Sciatic nerve (tissue), 2 donors: Measurements from ENCODE around the gene TTC23. TPM values are rescaled to one million over a fixed set of nuclear protein-coding genes. Genes with fewer than 3 reads are reported as not detected.

ENCODE experiments used
- ATAC-seq: fragments of 200-7000 bp; cut with Tn5 transposase; one replicate; pipeline ENCODE4 v1.9.1; 2020; ENCODE audit warnings: mild to moderate bottlenecking, moderate library complexity
- DNase-seq: peaks from one replicate; pipeline ENCODE4 v3.0.0-alpha.2; 2020; ENCODE audit warnings: low spot score
- intact Hi-C: fragments of 100-400 bp; cut with DNase I; formaldehyde crosslinking; loops from one replicate; pipeline ENCODE4 v1.14.2; 2022
- total RNA-seq: library from RNA; stranded (reverse); fragmentation: NEBNext Ultra II Directional; extraction: Animal tissue kit (Norgen Biotek cat#: 25700); gene quantifications from one replicate; pipeline ENCODE4 v1.2.1, GENCODE V29; 2021
- donor health status: DM: no; HTN: no; CAD: no.
- donor health status: DM: no; HTN: no; CAD: no.

Gene TTC23
- total RNA-seq, 1 donor from 2014 or later = 26.7 TPM

- ATAC-seq (peak; percentile 78), DNase-seq (peak; percentile 94)
- intact Hi-C loops = no loop called here
Measured at GRCh38 chr15:99100245-99101173, 148.9 kb downstream of the TTC23 start.

- intact Hi-C loops = no loop called here
- ATAC-seq = no peak
- peak; percentile 30 for DNase-seq
Measured at GRCh38 chr15:99099661-99100060, 149.7 kb downstream of the TTC23 start.

GRCh38 chr15:99098991-99099390, 150.4 kb downstream of the TTC23 start:
- intact Hi-C loops = no loop called here
- DNase-seq (no peak), ATAC-seq (no peak)

- intact Hi-C loops = no loop called here
- DNase-seq (no peak), ATAC-seq (no peak)
Measured at GRCh38 chr15:99098426-99098825, 151.0 kb downstream of the TTC23 start.

GRCh38 chr15:99097441-99098410, 151.7 kb downstream of the TTC23 start:
- intact Hi-C loops = no loop called here
- DNase-seq (no peak), ATAC-seq (no peak)

- intact Hi-C loops = no loop called here
- ATAC-seq (no peak), DNase-seq (no peak)
Measured at GRCh38 chr15:99096894-99097426, 152.4 kb downstream of the TTC23 start.

- intact Hi-C loops = no loop called here
- no peak for ATAC-seq
- peak; percentile 26 for DNase-seq
Measured at GRCh38 chr15:99096173-99096893, 153.0 kb downstream of the TTC23 start.

GRCh38 chr15:99095626-99096025, 153.8 kb downstream of the TTC23 start:
- intact Hi-C loops = no loop called here

GRCh38 chr15:99092554-99093172, 156.7 kb downstream of the TTC23 start:
- intact Hi-C loops = no loop called here
- DNase-seq (peak; percentile 51), ATAC-seq (no peak)

More at GRCh38 chr15:99095626-99096025, 153.8 kb downstream of the TTC23 start:
- ATAC-seq (no peak), DNase-seq (no peak)

- intact Hi-C loops = no loop called here
- ATAC-seq (no peak), DNase-seq (peak; percentile 23)
Measured at GRCh38 chr15:99090938-99091337, 158.4 kb downstream of the TTC23 start.

GRCh38 chr15:99090011-99090699, 159.2 kb downstream of the TTC23 start:
- DNase-seq (peak; percentile 19), ATAC-seq (no peak)
- intact Hi-C loops = no loop called here

GRCh38 chr15:99087405-99087943, 161.9 kb downstream of the TTC23 start:
- peak; percentile 43 for DNase-seq
- ATAC-seq = no peak
- intact Hi-C loops = no loop called here

- ATAC-seq (no peak), DNase-seq (peak; percentile 43)
- intact Hi-C loops = no loop called here
Measured at GRCh38 chr15:99086327-99086667, 163.1 kb downstream of the TTC23 start.

Other genes starting within 250 kb of the TTC23 start
- not detected for gene PGPEP1L, start 241.8 kb downstream of the TTC23 start, total RNA-seq
- gene SYNM, start 144.5 kb downstream of the TTC23 start, total RNA-seq = 33.7 TPM
- 24.6 TPM for gene LRRC28, start 1.9 kb upstream of the TTC23 start, total RNA-seq